ENCODE results near the gene SMAD3.

DNA sequence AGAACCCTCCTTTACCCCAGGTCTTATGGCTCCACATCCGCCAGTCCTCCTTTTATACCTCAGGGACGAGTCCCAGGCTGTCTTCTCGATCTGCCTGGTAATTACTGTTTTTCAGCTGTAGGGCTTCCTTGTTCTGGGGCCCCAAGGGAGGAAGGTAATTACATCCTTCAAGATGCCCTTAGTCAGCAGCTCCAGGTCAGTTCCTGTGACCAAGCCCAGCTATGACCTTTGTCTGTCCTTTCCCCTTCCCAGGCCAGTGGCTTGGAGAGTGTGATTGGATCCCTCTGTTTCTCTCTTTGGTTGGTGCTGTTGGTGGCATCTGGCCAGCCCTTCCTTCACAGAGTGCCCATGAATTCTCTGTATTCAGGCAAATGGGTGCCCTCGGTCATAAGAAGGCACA lies 96.5 kb downstream of the SMAD3 start:
- TF ChIP-seq CTCF (conservative IDR thresholded peaks at IDR 0.05): no peak
- no peak for TF ChIP-seq EZH2 (IDR thresholded peaks at IDR 0.05; ENCODE audit: low read depth)

All from PC-9 (cell line).